H1 (cell line): ENCODE data around the gene GLRA1. TPM values are rescaled to one million over a fixed set of nuclear protein-coding genes. Genes with fewer than 3 reads are reported as not detected.
A peak's percentile ranks its signal among the peaks of the same experiment; 100 is the strongest.

ENCODE experiments used
- CTCF ChIA-PET: fragments of 300-600 bp; sonication (Branson Sonifier 250); formaldehyde crosslinking; loops from one replicate; lab custom pipeline; 2021; ENCODE audit not compliant: partially characterized antibody; lab: Charles Lee
- POLR2A ChIA-PET: fragments of 300-600 bp; sonication (Branson Sonifier 250); formaldehyde crosslinking; loops from one replicate; lab custom pipeline; 2021; ENCODE audit warnings: inconsistent platforms; ENCODE audit not compliant: partially characterized antibody; lab: Charles Lee
- DNase-seq, 2 experiments: peaks; one replicate each; pipeline versions ENCODE4 v3.0.0 to v3.0.0-alpha.2; 2010 to 2022; ENCODE audit warnings: low spot score in 2 of 2, low read depth in 1 of 2, mixed read lengths in 1 of 2
- FAIRE-seq: peaks from 2 replicates; lab custom pipeline; 2011; peaks lifted over from hg19 to GRCh38; lab: Jason Lieb, UNC
- H2AFZ ChIP-seq: 2 replicates; pipeline ENCODE4 v1.8.1; 2012; ENCODE audit warnings: low read length, inconsistent platforms
- H2AK5ac ChIP-seq: 2 replicates; pipeline ENCODE4 v1.6.1; 2013; ENCODE audit warnings: low read depth, low read length
- H2BK120ac ChIP-seq: replicated peaks from 2 replicates; pipeline ENCODE3; 2013; ENCODE audit warnings: low read depth, low read length, inconsistent platforms
- H2BK12ac ChIP-seq: 2 replicates; pipeline ENCODE4 v1.6.1; 2013; ENCODE audit warnings: low read depth, low read length
- H2BK15ac ChIP-seq: 2 replicates; pipeline ENCODE4 v1.6.1; 2013; ENCODE audit warnings: low read length
- H2BK20ac ChIP-seq: 2 replicates; pipeline ENCODE4 v1.6.1; 2013; ENCODE audit warnings: low read length
- H2BK5ac ChIP-seq: 2 replicates; pipeline ENCODE4 v1.6.1; 2013; ENCODE audit warnings: low read depth, low read length
- H3K14ac ChIP-seq: 2 replicates; pipeline ENCODE4 v1.6.1; 2013; ENCODE audit warnings: inconsistent platforms; ENCODE audit not compliant: insufficient read length
- H3K18ac ChIP-seq: 2 replicates; pipeline ENCODE4 v1.6.1; 2013; ENCODE audit warnings: low read length; ENCODE audit errors: extremely low read depth
- H3K23ac ChIP-seq: 2 replicates; pipeline ENCODE4 v1.6.1; 2013; ENCODE audit warnings: inconsistent platforms; ENCODE audit not compliant: insufficient read length
- H3K23me2 ChIP-seq: 2 replicates; pipeline ENCODE4 v1.6.1; 2013; ENCODE audit warnings: low read depth, low read length
- H3K27ac ChIP-seq: 2 replicates; pipeline ENCODE4 v1.6.1; 2011; ENCODE audit warnings: low read depth, low read length, inconsistent platforms
- H3K27me3 ChIP-seq, 4 experiments: replicated peaks in 1 of 4; 1 replicate in 1 of 4; 2 replicates in 3 of 4; pipeline versions ENCODE4 v1.6.1 to v1.8.1; 2011 to 2013; ENCODE audit warnings: low read length in 3 of 4, mild to moderate bottlenecking in 3 of 4, inconsistent platforms in 2 of 4, mixed read lengths in 2 of 4, moderate library complexity in 1 of 4; ENCODE audit not compliant: control insufficient read depth in 3 of 4, insufficient read depth in 3 of 4; ENCODE audit errors: extremely low read depth in 1 of 4
- H3K36me3 ChIP-seq, 4 experiments: 2 replicates each; pipeline versions ENCODE4 v1.6.1 to v1.8.1; 2011 to 2013; ENCODE audit warnings: mild to moderate bottlenecking in 4 of 4, low read length in 3 of 4, moderate library complexity in 2 of 4, control low read depth in 1 of 4, inconsistent platforms in 1 of 4; ENCODE audit not compliant: insufficient read depth in 4 of 4, control insufficient read depth in 2 of 4
- H3K4ac ChIP-seq: replicated peaks from 2 replicates; pipeline ENCODE3; 2013; ENCODE audit warnings: low read length, low read depth, mixed read lengths, inconsistent platforms; ENCODE audit not compliant: insufficient read length
- H3K4me1 ChIP-seq, 4 experiments: replicated peaks in 1 of 4; 1 replicate in 1 of 4; 2 replicates in 3 of 4; pipeline versions ENCODE4 v1.6.1 to v1.8.1; 2011 to 2013; ENCODE audit warnings: low read length in 3 of 4, inconsistent platforms in 2 of 4, mixed read lengths in 1 of 4; ENCODE audit not compliant: insufficient read depth in 4 of 4, control insufficient read depth in 3 of 4
- H3K4me2 ChIP-seq, 2 experiments: 2 replicates each; pipeline versions ENCODE4 v1.6.1 to v1.8.1; 2011 to 2013; ENCODE audit warnings: low read depth in 2 of 2, low read length in 2 of 2, control low read depth in 1 of 2, inconsistent platforms in 1 of 2, mild to moderate bottlenecking in 1 of 2; ENCODE audit not compliant: insufficient read depth in 1 of 2
- H3K4me3 ChIP-seq, 4 experiments: fragments of 200-600, 300-600 bp in 1 of 4; sonication (generic), shearing (Covaris generic), sonication (Bioruptor Twin) in 1 of 4; 2 replicates each; pipeline versions ENCODE4 v1.5.1 to v1.8.1; 2011 to 2016; ENCODE audit warnings: low read length in 4 of 4, low read depth in 3 of 4, control low read depth in 2 of 4, inconsistent platforms in 2 of 4, mild to moderate bottlenecking in 2 of 4, mixed read lengths in 1 of 4, moderate library complexity in 1 of 4; ENCODE audit not compliant: insufficient read depth in 2 of 4; ENCODE audit errors: extremely low read depth in 1 of 4
- H3K56ac ChIP-seq: replicated peaks from 2 replicates; pipeline ENCODE3; 2013; ENCODE audit warnings: low read depth, mild to moderate bottlenecking, mixed read lengths, low read length, inconsistent platforms; ENCODE audit not compliant: insufficient read length
- H3K79me1 ChIP-seq: 2 replicates; pipeline ENCODE4 v1.6.1; 2013; ENCODE audit warnings: low read depth, low read length, control low read depth
- H3K79me2 ChIP-seq, 2 experiments: 2 replicates each; pipeline versions ENCODE4 v1.6.1 to v1.8.1; 2012 to 2013; ENCODE audit warnings: low read length in 2 of 2, mild to moderate bottlenecking in 2 of 2, inconsistent platforms in 1 of 2; ENCODE audit not compliant: insufficient read depth in 2 of 2, control insufficient read depth in 1 of 2
- H3K9ac ChIP-seq, 4 experiments: replicated peaks in 1 of 4; 1 replicate in 1 of 4; 2 replicates in 3 of 4; pipeline versions ENCODE4 v1.6.1 to v1.8.1; 2011 to 2013; ENCODE audit warnings: low read depth in 3 of 4, low read length in 3 of 4, control low read depth in 2 of 4, mild to moderate bottlenecking in 2 of 4, moderate library complexity in 2 of 4, inconsistent platforms in 1 of 4; ENCODE audit errors: extremely low read depth in 1 of 4
- H3K9me3 ChIP-seq, 2 experiments: 2 replicates each; pipeline versions ENCODE4 v1.6.1 to v1.8.1; 2012 to 2013; ENCODE audit warnings: mild to moderate bottlenecking in 2 of 2, moderate library complexity in 2 of 2, control low read depth in 1 of 2, inconsistent platforms in 1 of 2, low read depth in 1 of 2, low read length in 1 of 2, mixed read lengths in 1 of 2; ENCODE audit not compliant: insufficient read depth in 2 of 2
- H4K20me1 ChIP-seq, 2 experiments: replicated peaks in 1 of 2; 2 replicates each; pipeline versions ENCODE3 to v1.8.1; 2011 to 2013; ENCODE audit warnings: inconsistent platforms in 2 of 2, low read length in 2 of 2, mild to moderate bottlenecking in 1 of 2; ENCODE audit not compliant: insufficient read depth in 2 of 2, control insufficient read depth in 1 of 2
- H4K5ac ChIP-seq: 2 replicates; pipeline ENCODE4 v1.6.1; 2013; ENCODE audit warnings: low read length, low read depth, mixed read lengths, inconsistent platforms; ENCODE audit not compliant: insufficient read length
- H4K8ac ChIP-seq: 2 replicates; pipeline ENCODE4 v1.8.0; 2013; ENCODE audit warnings: mild to moderate bottlenecking, moderate library complexity, low read length, inconsistent platforms; ENCODE audit not compliant: insufficient read depth; ENCODE audit errors: extremely low read depth
- H4K91ac ChIP-seq: replicated peaks from 2 replicates; pipeline ENCODE3; 2013; ENCODE audit warnings: low read length, mixed read lengths, inconsistent platforms; ENCODE audit not compliant: insufficient read length
- KDM1A ChIP-seq: fragments of 200-600, 300-600 bp; sonication (generic); IDR thresholded peaks from 2 replicates; pipeline ENCODE4 v1.7.1; 2016; ENCODE audit warnings: mild to moderate bottlenecking, low read length, borderline replicate concordance
- RAD21 ChIP-seq, 2 experiments: IDR thresholded peaks in 1 of 2; conservative IDR thresholded peaks in 1 of 2; 2 replicates each; pipeline ENCODE4 v1.6.1; 2011; ENCODE audit warnings: low read depth in 2 of 2, low read length in 2 of 2, improper control_type of control experiment in 1 of 2, inconsistent platforms in 1 of 2, mild to moderate bottlenecking in 1 of 2, moderate library complexity in 1 of 2
- TAF1 ChIP-seq: IDR thresholded peaks from 2 replicates; pipeline ENCODE4 v1.6.1; 2011; ENCODE audit warnings: mild to moderate bottlenecking, low read depth, low read length
- TEAD4 ChIP-seq: IDR thresholded peaks from 2 replicates; pipeline ENCODE4 v1.6.1; 2012; ENCODE audit warnings: low read depth, low read length, inconsistent platforms, mixed read lengths
- WGBS, 2 experiments: shearing (Covaris generic) in 1 of 2; methylation state at CpG; one replicate each; pipeline versions ENCODE4 v1.1.6 to v1.1.7; 2013 to 2015; ENCODE audit warnings: low lambda C conversion rate in 2 of 2, mixed read lengths in 2 of 2, inconsistent platforms in 1 of 2, low coverage in 1 of 2, missing lambda C conversion rate in 1 of 2; ENCODE audit not compliant: insufficient replicate concordance in 2 of 2, insufficient coverage in 1 of 2, insufficient read length in 1 of 2; ENCODE audit errors: extremely low coverage in 1 of 2, missing lambda C conversion rate in 1 of 2; 5-methylcytosine and 5-hydroxymethylcytosine counted together
- polyA plus RNA-seq, 7 experiments: library from polyadenylated mRNA; depleted of rRNA in 3 of 7; stranded (reverse) in 5 of 7; unstranded in 2 of 7; fragments of >200 nt in 5 of 7; fragments of 200-250 nt in 2 of 7; gene quantifications; 1 replicate in 5 of 7; 2 replicates in 1 of 7; 4 replicates in 1 of 7; pipeline versions ENCODE4 v1.2.1 to v1.2.3, GENCODE V29; 2011 to 2013; ENCODE audit warnings: missing spikeins in 2 of 7, mixed read lengths in 2 of 7
- total RNA-seq: library from RNA; stranded (reverse); fragmentation: NEBNext Ultra II Directional; extraction: Animal tissue kit (Norgen Biotek cat#: 25700); gene quantifications from 2 replicates; pipeline ENCODE4 v1.2.1, GENCODE V29; 2021
- TF ChIP-seq, protein P1 (sequence below), 3 experiments: IDR thresholded peaks; 1 replicate in 2 of 3; 2 replicates in 1 of 3; pipeline versions ENCODE4 v1.5.1 to v1.6.1; 2011; ENCODE audit warnings: low read length in 3 of 3, mild to moderate bottlenecking in 3 of 3, inconsistent platforms in 2 of 3, low read depth in 1 of 3, moderate library complexity in 1 of 3; ENCODE audit not compliant: insufficient read depth in 1 of 3; ENCODE audit errors: control extremely low read depth in 1 of 3

Gene GLRA1
- total and polyA plus RNA-seq, 2 of the 8 experiments (the other 6 are each of a cell fraction or from before 2014, with no cell fraction given): not detected

DNA sequence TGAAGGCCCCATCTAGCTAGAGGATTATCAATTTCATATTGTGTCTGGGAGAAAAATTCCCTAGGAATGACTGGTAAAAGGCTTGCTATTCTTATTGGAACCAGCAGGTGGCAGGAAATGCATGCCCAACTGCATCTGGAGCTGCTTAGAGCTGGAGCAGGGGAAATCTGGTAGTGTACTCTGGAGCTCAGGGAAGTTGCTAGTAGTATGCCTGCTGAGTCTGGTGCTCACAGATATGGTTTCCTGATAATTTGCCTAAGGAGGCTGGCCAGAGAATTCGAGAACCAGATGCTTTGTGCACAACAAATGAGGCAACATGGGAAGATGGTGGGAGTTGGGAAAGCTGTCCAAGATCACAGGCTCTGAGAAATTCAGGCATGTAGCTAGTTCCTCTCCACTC, 99.2 kb downstream of the GLRA1 start:
- H2AK5ac ChIP-seq: no peak overlapping the region
- H2AFZ ChIP-seq: no peak overlapping the region
- no peaks in the 10 kb centered on the region for H3K27me3 ChIP-seq
- H2BK12ac ChIP-seq: no peak overlapping the region
- H3K23me2 ChIP-seq: no peaks in the 10 kb centered on the region
- WGBS, 2 experiments: 35% methylated on average over 1 of the region's 1 CpG; no CpG with 5 or more reads in 1 of the 2 experiments
- TF ChIP-seq KDM1A: no peak
- peak; percentile 99 to 100 for TF ChIP-seq RAD21 (IDR thresholded peaks at IDR 0.05 in 1 of 2, conservative IDR thresholded peaks at IDR 0.05 in 1 of 2; ENCODE audit: low read depth in 2 of 2, low read length in 2 of 2)
- TF ChIP-seq TAF1: no peak
- TF ChIP-seq, protein P1, sequence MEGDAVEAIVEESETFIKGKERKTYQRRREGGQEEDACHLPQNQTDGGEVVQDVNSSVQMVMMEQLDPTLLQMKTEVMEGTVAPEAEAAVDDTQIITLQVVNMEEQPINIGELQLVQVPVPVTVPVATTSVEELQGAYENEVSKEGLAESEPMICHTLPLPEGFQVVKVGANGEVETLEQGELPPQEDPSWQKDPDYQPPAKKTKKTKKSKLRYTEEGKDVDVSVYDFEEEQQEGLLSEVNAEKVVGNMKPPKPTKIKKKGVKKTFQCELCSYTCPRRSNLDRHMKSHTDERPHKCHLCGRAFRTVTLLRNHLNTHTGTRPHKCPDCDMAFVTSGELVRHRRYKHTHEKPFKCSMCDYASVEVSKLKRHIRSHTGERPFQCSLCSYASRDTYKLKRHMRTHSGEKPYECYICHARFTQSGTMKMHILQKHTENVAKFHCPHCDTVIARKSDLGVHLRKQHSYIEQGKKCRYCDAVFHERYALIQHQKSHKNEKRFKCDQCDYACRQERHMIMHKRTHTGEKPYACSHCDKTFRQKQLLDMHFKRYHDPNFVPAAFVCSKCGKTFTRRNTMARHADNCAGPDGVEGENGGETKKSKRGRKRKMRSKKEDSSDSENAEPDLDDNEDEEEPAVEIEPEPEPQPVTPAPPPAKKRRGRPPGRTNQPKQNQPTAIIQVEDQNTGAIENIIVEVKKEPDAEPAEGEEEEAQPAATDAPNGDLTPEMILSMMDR (IDR thresholded peaks at IDR 0.05; ENCODE audit: control extremely low read depth in 1 of 3, insufficient read depth in 1 of 3, low read depth in 1 of 3, low read length in 3 of 3): peak; percentile 52 to 91 (median 82)
- peak; percentile 40; the same call in 1 of the 2 replicates for TF ChIP-seq TEAD4
- H3K9ac ChIP-seq: no peak overlapping the region
- ChIA-PET CTCF (interaction anchor here (0.6 to 10.8 kb wide), 61 partner anchors 8 to 689 kb away, joined by 3 to 193 read pairs (median 4); partner anchors contain the start of gene GLRA1), POLR2A (interaction anchor here (0.6 to 1.5 kb wide), 4 partner anchors 11 to 636 kb away, joined by 3 read pairs; no protein-coding TSS in a partner anchor)
- H3K9me3 ChIP-seq: peaks cover 0 to 6% of the 10 kb centered on the region in 2 experiments; a peak in 1 of 4 replicates
- no peak overlapping the region for H4K5ac ChIP-seq
- H3K79me1 ChIP-seq: no peaks in the 10 kb centered on the region
- H3K27ac ChIP-seq: no peak overlapping the region
- H4K20me1 ChIP-seq: no peaks in the 10 kb centered on the region
- H4K8ac ChIP-seq: no peak overlapping the region
- H3K4me2 ChIP-seq: no peak overlapping the region
- no peak overlapping the region for H4K91ac ChIP-seq
- no peak overlapping the region for H3K4ac ChIP-seq
- FAIRE-seq (peak; percentile 100), DNase-seq (peak; percentile 13 to 72)
- H3K36me3 ChIP-seq: peaks cover 0 to 10% (median 0%) of the 10 kb centered on the region in 4 experiments; a peak in 2 of 8 replicates
- H2BK15ac ChIP-seq: no peak overlapping the region
- no peak overlapping the region for H2BK120ac ChIP-seq
- no peak overlapping the region for H2BK20ac ChIP-seq
- peaks cover 0 to 4% (median 1%) of the 10 kb centered on the region in 4 experiments; a peak in 3 of 7 replicates for H3K4me1 ChIP-seq
- no peaks in the 10 kb centered on the region for H3K79me2 ChIP-seq
- no peak overlapping the region for H3K4me3 ChIP-seq
- H3K14ac ChIP-seq: no peak overlapping the region
- no peak overlapping the region for H3K18ac ChIP-seq
- no peak overlapping the region for H2BK5ac ChIP-seq
- H3K56ac ChIP-seq: no peak overlapping the region
- H3K23ac ChIP-seq: no peak overlapping the region
